CD8-positive, alpha-beta memory T cell (primary cell): ENCODE measurements around the gene SHISAL1. TPM values are rescaled to one million over a fixed set of nuclear protein-coding genes. Genes with fewer than 3 reads are reported as not detected.
"Not testable (repeated sequence)": the region's sequence is repeated elsewhere in the genome, so short reads cannot be mapped to it uniquely, and the experiment has no call there.

Experiments used
- CTCF ChIA-PET: fragments of 350-600 bp; sonication (Branson Sonifier 250); formaldehyde crosslinking; loops from one replicate; lab custom pipeline; 2021; ENCODE audit warnings: antibody characterized with exemption; lab: Charles Lee
- POLR2A ChIA-PET: fragments of 350-600 bp; sonication (Branson Sonifier 250); formaldehyde crosslinking; loops from one replicate; lab custom pipeline; 2021; ENCODE audit warnings: antibody characterized with exemption; lab: Charles Lee
- DNase-seq, 5 donors: peaks; one replicate each; pipeline versions ENCODE4 v3.0.0 to v3.0.0-alpha.2; 2020 to 2022; ENCODE audit warnings: mixed read lengths in 1 of 5
- H3K27ac ChIP-seq: one replicate; pipeline ENCODE4 v1.7.0; 2013; ENCODE audit warnings: low read depth, mild to moderate bottlenecking, low read length, moderate library complexity
- H3K27me3 ChIP-seq: 2 replicates; pipeline ENCODE4 v1.7.0; 2013; ENCODE audit warnings: low read length, mild to moderate bottlenecking; ENCODE audit not compliant: insufficient read depth, poor library complexity, severe bottlenecking
- H3K36me3 ChIP-seq: 2 replicates; pipeline ENCODE4 v1.7.0; 2013; ENCODE audit warnings: mild to moderate bottlenecking, low read length, moderate library complexity; ENCODE audit not compliant: insufficient read depth
- H3K4me1 ChIP-seq: 2 replicates; pipeline ENCODE4 v1.7.0; 2013; ENCODE audit warnings: mild to moderate bottlenecking, low read length, moderate library complexity; ENCODE audit not compliant: insufficient read depth
- H3K4me3 ChIP-seq: 2 replicates; pipeline ENCODE4 v1.7.0; 2013; ENCODE audit warnings: mild to moderate bottlenecking, low read length
- H3K9me3 ChIP-seq: 2 replicates; pipeline ENCODE4 v1.7.0; 2013; ENCODE audit warnings: mild to moderate bottlenecking, low read length
- H3K27ac Mint-ChIP-seq, 8 donors: one replicate each; pipeline ENCODE4 v1.8.0; 2020 to 2021; ENCODE audit warnings: mixed read lengths in 8 of 8, mild to moderate bottlenecking in 6 of 8, inconsistent platforms in 3 of 8, moderate library complexity in 3 of 8
- H3K27me3 Mint-ChIP-seq, 2 donors: one replicate each; pipeline ENCODE4 v1.8.0; 2020 to 2021; ENCODE audit warnings: mixed read lengths in 2 of 2, mild to moderate bottlenecking in 1 of 2, moderate library complexity in 1 of 2
- H3K36me3 Mint-ChIP-seq, 3 donors: one replicate each; pipeline ENCODE4 v1.8.0; 2020 to 2021; ENCODE audit warnings: mixed read lengths in 3 of 3, inconsistent platforms in 1 of 3, mild to moderate bottlenecking in 1 of 3
- H3K4me1 Mint-ChIP-seq, 3 donors: one replicate each; pipeline ENCODE4 v1.8.0; 2020 to 2021; ENCODE audit warnings: mixed read lengths in 3 of 3, inconsistent platforms in 1 of 3, mild to moderate bottlenecking in 1 of 3
- H3K4me3 Mint-ChIP-seq, 7 donors: one replicate each; pipeline ENCODE4 v1.8.0; 2020 to 2021; ENCODE audit warnings: mixed read lengths in 7 of 7, mild to moderate bottlenecking in 6 of 7, moderate library complexity in 4 of 7, inconsistent platforms in 2 of 7
- H3K9me3 Mint-ChIP-seq, 5 donors: one replicate each; pipeline ENCODE4 v1.8.0; 2020 to 2022; ENCODE audit warnings: mixed read lengths in 5 of 5, mild to moderate bottlenecking in 3 of 5, moderate library complexity in 2 of 5, inconsistent platforms in 1 of 5
- polyA plus RNA-seq: library from polyadenylated mRNA; unstranded; fragments of 300-500 nt; fragmentation: Illumina TruSeq; gene quantifications from one replicate; pipeline ENCODE4 v1.2.3, GENCODE V29; 2021
- total RNA-seq, 2 experiments: library from RNA; stranded (reverse); gene quantifications; one replicate each; pipeline ENCODE4 v1.2.3, GENCODE V29; 2021

The SHISAL1 gene
- total and polyA plus RNA-seq, 3 experiments from 2014 or later: not detected

GRCh38 chr22:44328762-44329161, 16.0 kb upstream of the SHISAL1 start:
- Histone ChIP-seq H3K9me3 (no peaks in the 10 kb centered on the region), H3K27me3 (peaks cover 31% of the 10 kb centered on the region), H3K27ac (no peak overlapping the region), H3K4me3 (no peak overlapping the region), H3K36me3 (no peaks in the 10 kb centered on the region), H3K4me1 (peaks cover 12% of the 10 kb centered on the region)
- Mint-ChIP-seq H3K27me3 (peaks cover 45 to 66% of the 10 kb centered on the region in 2 donors), H3K4me1 (peaks cover 26 to 37% (median 31%) of the 10 kb centered on the region in 3 donors), H3K9me3 (no peaks in the 10 kb centered on the region), H3K36me3 (no peaks in the 10 kb centered on the region), H3K27ac (no peak overlapping the region), H3K4me3 (peak overlapping the region in 1 of 7 donors; percentile 38)
- POLR2A ChIA-PET: no interaction called here
- CTCF ChIA-PET: no interaction called here
- DNase-seq: no peak

DNA sequence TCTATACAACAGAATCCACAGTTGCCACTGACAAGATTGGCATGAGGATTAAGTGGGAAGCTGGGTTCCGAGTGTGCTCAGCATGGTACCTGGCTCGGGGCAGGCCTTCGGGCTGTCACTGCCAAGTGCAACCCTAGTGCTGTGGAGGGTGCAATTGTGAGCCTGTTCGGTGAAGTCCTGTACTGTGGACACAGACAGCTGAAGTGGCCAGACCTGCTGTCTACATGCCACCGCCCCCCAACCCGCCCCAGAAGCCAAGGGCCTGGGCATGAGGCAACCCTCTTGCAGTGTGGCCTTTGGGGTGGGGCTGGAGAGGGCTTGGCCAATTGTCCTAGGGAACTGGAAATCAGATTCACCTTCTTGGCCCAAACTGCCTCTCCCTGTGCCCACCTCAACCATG, 15.6 kb upstream of the SHISAL1 start:
- Mint-ChIP-seq H3K9me3 (no peaks in the 10 kb centered on the region), H3K27me3 (peaks cover 46 to 71% of the 10 kb centered on the region in 2 donors), H3K4me1 (peaks cover 26 to 37% (median 31%) of the 10 kb centered on the region in 3 donors), H3K36me3 (peaks cover 0 to 1% (median 0%) of the 10 kb centered on the region in 3 donors), H3K27ac (no peak overlapping the region), H3K4me3 (no peak overlapping the region)
- H3K27me3 ChIP-seq: peaks cover 29% of the 10 kb centered on the region
- H3K27ac ChIP-seq: no peak overlapping the region
- ChIA-PET POLR2A (no interaction called here), CTCF (no interaction called here)
- no peak for DNase-seq
- H3K36me3 ChIP-seq: no peaks in the 10 kb centered on the region
- H3K4me1 ChIP-seq: peaks cover 12% of the 10 kb centered on the region
- H3K4me3 ChIP-seq: no peak overlapping the region
- no peaks in the 10 kb centered on the region for H3K9me3 ChIP-seq

DNA sequence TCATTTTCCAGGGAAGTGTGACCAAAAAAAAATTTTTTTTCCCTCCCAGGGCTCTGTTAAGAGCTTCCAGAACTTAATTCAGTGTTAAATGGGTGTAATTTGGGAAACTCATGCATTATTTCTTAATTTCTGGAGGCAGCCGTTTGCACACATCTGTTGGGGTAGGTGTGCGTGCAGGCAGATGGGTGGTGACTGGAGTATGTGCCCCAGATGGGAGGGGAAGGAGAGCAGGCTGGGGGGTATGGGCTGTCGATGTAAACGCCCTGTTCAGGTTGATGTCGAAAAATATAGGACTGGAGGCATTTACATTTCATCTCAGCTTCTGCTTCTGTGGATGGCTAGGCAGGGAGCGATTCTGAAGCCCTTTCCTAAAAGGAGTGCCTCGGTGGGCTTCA, 13.7 kb upstream of the SHISAL1 start:
- H3K9me3 Mint-ChIP-seq: no peaks in the 10 kb centered on the region
- ChIA-PET CTCF (interaction anchor here (1.8 kb wide), 1 partner anchor 241 kb away, joined by 6 read pairs; no protein-coding TSS in a partner anchor), POLR2A (no interaction called here)
- H3K4me3 ChIP-seq: no peak overlapping the region
- H3K4me1 Mint-ChIP-seq: peaks cover 22 to 31% (median 22%) of the 10 kb centered on the region in 3 donors
- no peak for DNase-seq
- H3K4me1 ChIP-seq: peaks cover 9% of the 10 kb centered on the region
- H3K27ac ChIP-seq: no peak overlapping the region
- H3K9me3 ChIP-seq: no peaks in the 10 kb centered on the region
- no peak overlapping the region for H3K27ac Mint-ChIP-seq
- peaks cover 15% of the 10 kb centered on the region for H3K27me3 ChIP-seq
- peak overlapping the region; percentile 28 to 89 (median 70) for H3K4me3 Mint-ChIP-seq
- peaks cover 0 to 1% (median 0%) of the 10 kb centered on the region in 3 donors for H3K36me3 Mint-ChIP-seq
- peaks cover 40 to 60% of the 10 kb centered on the region in 2 donors for H3K27me3 Mint-ChIP-seq
- H3K36me3 ChIP-seq: no peaks in the 10 kb centered on the region

GRCh38 chr22:44325718-44326490, 13.2 kb upstream of the SHISAL1 start:
- Histone ChIP-seq H3K4me3 (peak overlapping the region; percentile 31), H3K9me3 (no peaks in the 10 kb centered on the region), H3K27ac (no peak overlapping the region), H3K36me3 (no peaks in the 10 kb centered on the region), H3K4me1 (peaks cover 9% of the 10 kb centered on the region), H3K27me3 (peaks cover 15% of the 10 kb centered on the region)
- ChIA-PET POLR2A (no interaction called here), CTCF (interaction anchor here (1.8 kb wide), 1 partner anchor 242 kb away, joined by 6 read pairs; no protein-coding TSS in a partner anchor)
- Mint-ChIP-seq H3K36me3 (peaks cover 0 to 1% (median 0%) of the 10 kb centered on the region in 3 donors), H3K4me1 (peaks cover 22 to 31% (median 22%) of the 10 kb centered on the region in 3 donors), H3K4me3 (peak overlapping the region; percentile 28 to 89 (median 70)), H3K27me3 (peaks cover 40 to 60% of the 10 kb centered on the region in 2 donors), H3K9me3 (no peaks in the 10 kb centered on the region), H3K27ac (peak overlapping the region in 2 of 8 donors; percentile 1 to 33)
- no peak for DNase-seq

DNA sequence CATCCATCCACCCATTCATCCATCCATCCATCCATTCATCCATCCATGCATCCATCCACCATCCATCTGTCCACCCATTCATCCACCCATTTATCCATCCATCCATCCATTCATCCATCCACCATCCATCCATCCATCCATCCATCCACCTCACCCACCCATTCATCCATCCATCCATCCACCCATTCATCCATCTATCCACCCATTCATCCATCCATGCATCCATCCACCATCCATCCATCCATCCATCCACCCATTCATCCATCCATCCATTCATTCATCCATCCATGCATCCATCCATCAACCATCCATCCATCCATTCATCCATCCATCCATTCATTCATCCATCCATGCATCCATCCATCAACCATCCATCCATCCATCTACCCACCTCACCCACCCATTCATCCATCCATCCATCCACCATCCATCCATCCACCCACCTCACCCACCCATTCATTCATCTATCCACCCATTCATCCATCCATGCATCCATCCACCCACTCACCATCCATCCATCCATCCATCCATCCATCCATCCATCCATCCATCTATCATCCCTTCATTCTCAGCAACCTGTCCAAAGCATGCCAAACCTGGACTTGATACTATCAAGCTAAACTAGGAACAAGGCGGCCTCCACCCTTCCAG, 10.5 kb upstream of the SHISAL1 start:
- Mint-ChIP-seq H3K27ac (peak overlapping the region in 2 of 8 donors; percentile 18 to 33), H3K27me3 (peaks cover 26 to 39% of the 10 kb centered on the region in 2 donors), H3K4me3 (peak overlapping the region in 1 of 7 donors; percentile 3), H3K4me1 (peaks cover 10 to 16% (median 13%) of the 10 kb centered on the region in 3 donors)
- CTCF ChIA-PET, H3K36me3 Mint-ChIP-seq, H3K27me3 ChIP-seq, H3K27ac ChIP-seq, H3K9me3 ChIP-seq, H3K4me1 ChIP-seq, DNase-seq, H3K36me3 ChIP-seq, H3K9me3 Mint-ChIP-seq, POLR2A ChIA-PET, H3K4me3 ChIP-seq: not testable (repeated sequence)

- no peaks in the 10 kb centered on the region for H3K9me3 ChIP-seq
- no peak overlapping the region for H3K4me3 ChIP-seq
- ChIA-PET POLR2A (no interaction called here), CTCF (no interaction called here)
- H3K27me3 Mint-ChIP-seq: peaks cover 11 to 12% of the 10 kb centered on the region in 2 donors
- peak overlapping the region in 1 of 8 donors; percentile 57 for H3K27ac Mint-ChIP-seq
- H3K4me3 Mint-ChIP-seq: no peak overlapping the region
- no peak for DNase-seq
- no peaks in the 10 kb centered on the region for H3K9me3 Mint-ChIP-seq
- peaks cover 4 to 10% (median 4%) of the 10 kb centered on the region in 3 donors for H3K4me1 Mint-ChIP-seq
- H3K36me3 Mint-ChIP-seq: peaks cover 0 to 1% (median 0%) of the 10 kb centered on the region in 3 donors
- H3K27me3 ChIP-seq: no peaks in the 10 kb centered on the region
- H3K4me1 ChIP-seq: peaks cover 4% of the 10 kb centered on the region
- no peaks in the 10 kb centered on the region for H3K36me3 ChIP-seq
- no peak overlapping the region for H3K27ac ChIP-seq
Measured at GRCh38 chr22:44319685-44320084, 6.9 kb upstream of the SHISAL1 start.

- Histone ChIP-seq H3K9me3 (no peaks in the 10 kb centered on the region), H3K4me3 (no peak overlapping the region), H3K4me1 (peaks cover 10% of the 10 kb centered on the region), H3K27ac (no peak overlapping the region), H3K27me3 (no peaks in the 10 kb centered on the region), H3K36me3 (no peaks in the 10 kb centered on the region)
- POLR2A ChIA-PET: no interaction called here
- H3K36me3 Mint-ChIP-seq: peaks cover 0 to 1% (median 0%) of the 10 kb centered on the region in 3 donors
- no peak overlapping the region for H3K4me3 Mint-ChIP-seq
- H3K4me1 Mint-ChIP-seq: peaks cover 10 to 19% (median 11%) of the 10 kb centered on the region in 3 donors
- H3K9me3 Mint-ChIP-seq: no peaks in the 10 kb centered on the region
- no peak for DNase-seq
- CTCF ChIA-PET: no interaction called here
- no peak overlapping the region for H3K27ac Mint-ChIP-seq
- peaks cover 4 to 5% of the 10 kb centered on the region in 2 donors for H3K27me3 Mint-ChIP-seq
Measured at GRCh38 chr22:44318751-44319150, 6.0 kb upstream of the SHISAL1 start.
